ENCODE data around the gene CHST11.

Gene CHST11

DNA sequence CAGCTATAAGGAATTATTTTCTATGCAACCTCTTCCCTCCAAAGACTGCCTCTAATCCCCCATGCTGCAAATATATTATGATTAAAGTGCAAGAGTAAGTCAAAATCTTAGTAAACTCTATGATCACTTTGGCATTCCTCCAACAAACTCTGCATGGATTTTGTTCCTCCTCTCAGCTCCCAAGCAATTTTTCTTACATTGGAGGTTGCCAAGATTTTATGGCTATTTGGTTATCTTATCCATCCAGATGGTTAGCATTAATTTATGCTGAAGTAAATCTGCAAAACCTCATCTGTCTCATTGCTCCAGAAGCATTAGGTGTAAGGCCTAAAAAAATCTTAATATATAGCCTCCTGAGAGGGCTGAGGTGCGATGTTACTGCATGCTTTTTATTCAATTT lies 228.1 kb downstream of the CHST11 start:
- no peak overlapping the region for H3K4me3 ChIP-seq (ENCODE audit: low read depth, low read length)

DNA sequence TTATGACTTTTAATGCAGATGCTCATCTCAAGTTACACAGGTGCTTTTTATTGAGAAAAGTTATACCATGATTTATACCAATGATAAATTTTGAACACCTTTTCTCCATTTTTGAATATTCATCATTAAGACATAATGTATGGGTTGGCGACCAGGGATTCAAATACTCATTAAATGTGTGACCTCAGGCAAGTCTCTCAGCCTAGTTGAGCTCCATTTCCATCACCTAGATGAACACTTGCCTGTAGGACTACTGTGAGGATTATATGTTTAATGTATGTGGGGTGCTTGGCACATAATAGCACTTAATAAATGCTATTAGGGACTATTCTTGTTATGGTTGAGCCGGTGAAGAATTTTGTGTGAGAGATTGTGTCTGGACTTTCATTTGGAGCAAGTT lies 228.6 kb downstream of the CHST11 start:
- TF ChIP-seq, protein P1, sequence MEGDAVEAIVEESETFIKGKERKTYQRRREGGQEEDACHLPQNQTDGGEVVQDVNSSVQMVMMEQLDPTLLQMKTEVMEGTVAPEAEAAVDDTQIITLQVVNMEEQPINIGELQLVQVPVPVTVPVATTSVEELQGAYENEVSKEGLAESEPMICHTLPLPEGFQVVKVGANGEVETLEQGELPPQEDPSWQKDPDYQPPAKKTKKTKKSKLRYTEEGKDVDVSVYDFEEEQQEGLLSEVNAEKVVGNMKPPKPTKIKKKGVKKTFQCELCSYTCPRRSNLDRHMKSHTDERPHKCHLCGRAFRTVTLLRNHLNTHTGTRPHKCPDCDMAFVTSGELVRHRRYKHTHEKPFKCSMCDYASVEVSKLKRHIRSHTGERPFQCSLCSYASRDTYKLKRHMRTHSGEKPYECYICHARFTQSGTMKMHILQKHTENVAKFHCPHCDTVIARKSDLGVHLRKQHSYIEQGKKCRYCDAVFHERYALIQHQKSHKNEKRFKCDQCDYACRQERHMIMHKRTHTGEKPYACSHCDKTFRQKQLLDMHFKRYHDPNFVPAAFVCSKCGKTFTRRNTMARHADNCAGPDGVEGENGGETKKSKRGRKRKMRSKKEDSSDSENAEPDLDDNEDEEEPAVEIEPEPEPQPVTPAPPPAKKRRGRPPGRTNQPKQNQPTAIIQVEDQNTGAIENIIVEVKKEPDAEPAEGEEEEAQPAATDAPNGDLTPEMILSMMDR (IDR thresholded peaks at IDR 0.05; ENCODE audit: low read depth, low read length): no peak
- no peak overlapping the region for H3K4me3 ChIP-seq (ENCODE audit: low read depth, low read length)

More for the DNA sequence above, 228.1 kb downstream of the CHST11 start:
- TF ChIP-seq, protein P1 (IDR thresholded peaks at IDR 0.05; ENCODE audit: low read depth, low read length): no peak

DNA sequence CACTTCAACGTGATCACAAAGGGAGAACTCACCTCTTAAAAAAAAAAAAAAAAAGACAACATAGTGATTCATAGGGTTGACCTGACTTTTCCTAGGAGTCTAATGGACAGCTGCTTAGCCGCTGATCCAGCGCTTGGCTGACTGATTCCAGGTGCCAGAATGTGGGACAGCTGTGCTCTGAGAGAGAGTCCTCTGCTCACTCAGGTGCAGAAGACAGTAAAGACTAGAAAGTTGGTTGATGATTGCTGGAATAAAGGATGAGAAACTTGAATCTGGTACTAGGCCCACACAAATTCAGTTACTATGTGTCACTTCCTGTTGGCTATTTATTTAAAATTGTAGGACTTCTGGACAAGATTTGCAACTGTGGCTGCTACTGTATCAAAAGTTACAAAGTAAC lies 229.4 kb downstream of the CHST11 start:
- TF ChIP-seq, protein P1 (IDR thresholded peaks at IDR 0.05; ENCODE audit: low read depth, low read length): no peak
- H3K4me3 ChIP-seq (ENCODE audit: low read depth, low read length): no peak overlapping the region

DNA sequence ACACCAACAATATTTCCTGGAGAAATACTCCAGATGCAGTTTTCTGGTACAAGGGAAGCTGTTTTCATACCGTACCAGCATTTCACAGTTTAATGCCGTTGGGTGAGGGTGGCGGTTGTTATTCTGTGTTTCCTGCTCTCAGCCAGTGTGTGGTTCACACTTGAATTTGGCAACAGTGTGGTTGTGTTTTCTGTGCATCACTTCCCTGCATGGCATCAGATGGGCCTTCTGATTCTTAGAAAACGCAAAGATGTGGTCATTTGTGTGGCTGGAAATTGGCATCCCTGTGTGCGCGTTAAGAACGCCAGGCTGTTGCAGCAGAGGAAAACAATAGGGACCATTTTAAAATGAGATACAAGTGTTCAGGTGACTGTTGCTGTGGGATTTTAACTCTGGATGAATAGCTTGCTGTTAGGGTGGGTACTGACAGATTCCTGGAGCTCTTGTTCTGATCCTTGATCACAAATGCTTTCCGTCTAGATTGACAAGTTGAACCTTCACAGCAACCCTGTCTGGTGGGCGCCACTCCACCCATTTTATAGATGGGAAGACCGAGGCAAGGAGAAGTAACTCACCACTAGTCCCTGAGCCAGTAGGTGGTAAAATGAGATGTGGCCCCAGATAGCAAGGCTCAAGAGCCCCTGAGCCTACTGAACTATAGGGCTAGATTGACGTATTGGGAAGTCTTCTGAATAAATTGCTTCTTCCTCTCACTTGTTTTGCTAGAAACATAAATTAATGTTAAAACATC lies 231.2 kb downstream of the CHST11 start:
- H3K4me3 ChIP-seq (ENCODE audit: low read depth, low read length): no peak overlapping the region
- TF ChIP-seq, protein P1 (IDR thresholded peaks at IDR 0.05; ENCODE audit: low read depth, low read length): no peak

DNA sequence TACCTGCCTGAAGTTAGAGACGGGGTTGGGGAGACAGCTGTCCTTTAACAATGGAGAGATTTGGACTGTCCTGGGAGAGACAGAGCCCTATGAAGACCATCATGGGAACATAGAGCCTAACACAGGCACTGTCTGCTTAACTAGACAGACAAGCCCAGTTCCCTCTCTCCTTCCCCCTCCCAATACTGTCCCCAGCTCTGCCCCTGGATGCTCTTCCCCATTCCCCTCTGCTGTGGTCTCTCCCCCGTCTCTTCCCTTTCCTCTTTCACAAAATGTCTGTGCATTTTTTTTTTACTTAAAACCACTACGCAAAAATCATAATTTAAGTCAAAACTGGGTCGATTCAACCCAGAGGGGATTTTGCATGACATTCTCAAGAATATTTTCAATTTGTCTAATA lies 232.9 kb downstream of the CHST11 start:
- no peak overlapping the region for H3K4me3 ChIP-seq (ENCODE audit: low read depth, low read length)
- TF ChIP-seq, protein P1 (IDR thresholded peaks at IDR 0.05; ENCODE audit: low read depth, low read length): no peak

DNA sequence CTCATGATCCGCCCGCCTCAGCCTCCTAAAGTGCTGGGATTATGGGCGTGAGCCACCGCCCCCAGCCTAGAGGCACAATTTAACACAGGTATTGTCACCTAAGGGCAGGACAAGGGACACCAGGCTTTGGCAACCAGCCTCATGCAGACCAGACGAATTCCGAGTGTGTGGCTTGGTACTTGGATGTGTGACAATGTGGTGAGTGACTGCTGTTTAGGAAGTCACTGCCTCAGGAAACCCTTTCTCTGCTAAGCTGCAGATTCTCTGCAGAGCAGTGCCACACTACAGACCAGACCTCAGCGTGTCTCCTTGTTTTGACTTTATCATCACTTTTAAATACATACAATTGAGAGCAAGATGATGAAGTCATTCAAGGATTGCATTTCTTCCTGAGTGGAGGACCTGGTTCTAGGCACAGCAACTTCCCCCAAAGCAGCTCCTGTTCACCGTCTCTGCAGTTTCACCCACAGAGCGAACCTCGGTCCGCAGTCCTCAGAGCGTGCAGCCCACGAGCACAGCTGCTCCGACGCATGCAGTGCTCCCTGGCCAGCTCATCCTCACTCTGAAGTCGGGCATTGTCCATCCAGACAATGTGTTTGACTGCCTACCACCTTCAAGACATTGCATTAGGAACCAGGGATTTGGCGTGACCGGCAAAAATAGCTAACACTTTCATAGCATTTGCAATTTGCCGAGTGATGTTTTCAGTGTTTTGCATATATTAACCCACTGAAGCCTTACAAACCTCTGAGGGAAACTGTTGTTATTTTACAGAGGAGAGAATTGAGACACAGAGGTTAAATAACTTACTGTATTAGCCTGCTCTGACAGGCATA lies 235.2 kb downstream of the CHST11 start:
- H3K4me3 ChIP-seq (ENCODE audit: low read depth, low read length): no peak overlapping the region
- TF ChIP-seq, protein P1 (IDR thresholded peaks at IDR 0.05; ENCODE audit: low read depth, low read length): no peak
